G401.6 (cell line): ENCODE data around the gene TECPR2.
"Not testable (repeated sequence)": the region's sequence is repeated elsewhere in the genome, so short reads cannot be mapped to it uniquely, and the experiment has no call there.

Source experiments
- FAIRE-seq: peaks from 2 replicates; lab custom pipeline; 2012; peaks lifted over from hg19 to GRCh38; lab: Jason Lieb, UNC

Gene TECPR2, protein sequence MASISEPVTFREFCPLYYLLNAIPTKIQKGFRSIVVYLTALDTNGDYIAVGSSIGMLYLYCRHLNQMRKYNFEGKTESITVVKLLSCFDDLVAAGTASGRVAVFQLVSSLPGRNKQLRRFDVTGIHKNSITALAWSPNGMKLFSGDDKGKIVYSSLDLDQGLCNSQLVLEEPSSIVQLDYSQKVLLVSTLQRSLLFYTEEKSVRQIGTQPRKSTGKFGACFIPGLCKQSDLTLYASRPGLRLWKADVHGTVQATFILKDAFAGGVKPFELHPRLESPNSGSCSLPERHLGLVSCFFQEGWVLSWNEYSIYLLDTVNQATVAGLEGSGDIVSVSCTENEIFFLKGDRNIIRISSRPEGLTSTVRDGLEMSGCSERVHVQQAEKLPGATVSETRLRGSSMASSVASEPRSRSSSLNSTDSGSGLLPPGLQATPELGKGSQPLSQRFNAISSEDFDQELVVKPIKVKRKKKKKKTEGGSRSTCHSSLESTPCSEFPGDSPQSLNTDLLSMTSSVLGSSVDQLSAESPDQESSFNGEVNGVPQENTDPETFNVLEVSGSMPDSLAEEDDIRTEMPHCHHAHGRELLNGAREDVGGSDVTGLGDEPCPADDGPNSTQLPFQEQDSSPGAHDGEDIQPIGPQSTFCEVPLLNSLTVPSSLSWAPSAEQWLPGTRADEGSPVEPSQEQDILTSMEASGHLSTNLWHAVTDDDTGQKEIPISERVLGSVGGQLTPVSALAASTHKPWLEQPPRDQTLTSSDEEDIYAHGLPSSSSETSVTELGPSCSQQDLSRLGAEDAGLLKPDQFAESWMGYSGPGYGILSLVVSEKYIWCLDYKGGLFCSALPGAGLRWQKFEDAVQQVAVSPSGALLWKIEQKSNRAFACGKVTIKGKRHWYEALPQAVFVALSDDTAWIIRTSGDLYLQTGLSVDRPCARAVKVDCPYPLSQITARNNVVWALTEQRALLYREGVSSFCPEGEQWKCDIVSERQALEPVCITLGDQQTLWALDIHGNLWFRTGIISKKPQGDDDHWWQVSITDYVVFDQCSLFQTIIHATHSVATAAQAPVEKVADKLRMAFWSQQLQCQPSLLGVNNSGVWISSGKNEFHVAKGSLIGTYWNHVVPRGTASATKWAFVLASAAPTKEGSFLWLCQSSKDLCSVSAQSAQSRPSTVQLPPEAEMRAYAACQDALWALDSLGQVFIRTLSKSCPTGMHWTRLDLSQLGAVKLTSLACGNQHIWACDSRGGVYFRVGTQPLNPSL (N-terminal part only)

DNA sequence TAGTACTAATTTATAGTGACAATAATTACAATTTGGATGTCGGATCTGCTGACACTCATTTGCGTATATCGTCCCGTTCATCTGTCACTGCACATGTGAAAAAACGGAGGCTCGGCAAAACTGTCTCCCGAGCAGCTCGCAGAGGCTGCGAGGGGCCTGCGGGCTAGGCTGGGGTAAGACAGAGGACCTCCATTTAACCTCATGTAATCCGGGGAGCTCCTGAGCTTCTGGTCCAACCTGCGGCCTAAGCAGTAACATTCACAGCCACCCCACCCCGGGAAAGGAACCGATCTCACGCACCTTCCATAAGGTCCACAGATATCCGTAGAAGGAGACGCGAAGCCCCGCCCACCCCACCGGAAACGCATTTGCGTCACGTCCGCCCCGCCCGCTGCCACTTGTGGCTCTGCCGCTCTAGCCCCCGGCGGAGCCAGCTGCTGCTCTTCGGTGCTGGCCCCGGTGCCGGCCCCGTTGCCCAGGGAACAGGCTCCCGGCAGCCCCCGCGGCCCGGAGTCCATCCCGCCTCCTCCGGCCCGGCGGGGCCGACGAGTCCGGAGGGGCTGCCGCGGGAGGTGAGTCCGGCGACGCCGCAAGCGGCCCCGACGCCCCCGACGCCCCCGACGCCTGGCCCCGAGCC is at the start of gene TECPR2, which contains the start of gene CINP:
TECPR2 (plus strand) TSS at position 397 of the 637 bp plus-strand sequence. CDS start 13,781 bp downstream, outside the sequence.
CINP (minus strand) TSS at position 346 of the 637 bp plus-strand sequence; CDS start at position 307, 39 bp downstream.
- FAIRE-seq, result peak; percentile 67

DNA sequence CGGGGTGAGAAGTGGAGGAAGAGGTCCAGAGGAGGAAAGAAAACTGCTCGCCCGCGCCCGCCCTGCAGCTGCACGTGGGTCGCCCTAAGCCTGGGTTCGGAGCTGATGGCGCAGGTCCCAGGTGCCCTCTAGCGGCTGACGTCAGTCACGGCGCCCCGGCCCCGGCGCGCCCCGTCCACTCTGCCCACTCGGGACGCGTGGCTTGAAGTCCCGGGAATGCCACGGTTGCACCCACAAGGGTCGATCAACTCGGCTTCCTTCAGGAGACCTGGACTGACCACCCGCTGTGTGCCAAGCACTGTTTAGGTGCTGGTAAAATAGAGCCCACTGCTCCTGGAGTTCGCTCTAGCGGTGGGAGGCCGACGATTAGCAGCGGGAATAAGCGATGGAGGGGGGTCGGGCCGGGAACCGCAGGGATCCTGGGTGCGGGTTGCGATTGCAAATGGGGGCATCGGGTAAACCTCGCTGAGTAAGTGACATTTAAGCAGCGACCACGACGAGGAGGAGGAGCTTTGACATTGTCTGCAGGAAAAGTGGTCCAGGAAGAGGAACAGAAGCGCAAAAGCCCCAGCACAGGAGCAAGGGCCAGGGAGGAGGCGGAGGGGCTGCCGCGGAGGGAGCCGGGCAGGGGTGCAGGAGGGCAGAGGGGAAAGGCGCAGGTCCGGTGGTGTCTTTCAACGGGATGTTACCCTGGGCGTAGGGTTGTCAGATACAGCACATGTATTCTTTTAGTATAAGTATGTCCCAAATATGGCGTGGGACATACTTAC is 48.3 kb upstream of the TECPR2 start:
- no peak for FAIRE-seq

DNA sequence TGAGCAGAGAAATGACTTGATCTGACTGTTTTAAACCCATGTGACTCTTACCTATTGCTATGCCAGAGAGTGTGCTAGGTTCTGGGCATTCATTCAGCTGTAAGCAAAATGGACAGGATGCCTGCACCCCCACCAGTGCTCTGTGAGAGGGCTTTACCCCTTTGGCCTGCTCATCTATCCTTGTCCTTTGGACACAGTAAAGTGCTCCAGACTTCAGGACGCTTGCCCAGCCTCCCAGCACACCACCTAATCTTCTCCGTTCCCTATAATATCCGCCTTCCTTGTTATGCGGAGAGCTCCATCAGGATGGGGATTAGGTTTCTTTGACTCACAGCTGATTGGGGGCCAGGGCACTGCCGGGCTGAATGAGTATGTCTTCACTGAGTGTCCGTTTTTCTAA is 47.6 kb upstream of the TECPR2 start:
- no peak for FAIRE-seq

DNA sequence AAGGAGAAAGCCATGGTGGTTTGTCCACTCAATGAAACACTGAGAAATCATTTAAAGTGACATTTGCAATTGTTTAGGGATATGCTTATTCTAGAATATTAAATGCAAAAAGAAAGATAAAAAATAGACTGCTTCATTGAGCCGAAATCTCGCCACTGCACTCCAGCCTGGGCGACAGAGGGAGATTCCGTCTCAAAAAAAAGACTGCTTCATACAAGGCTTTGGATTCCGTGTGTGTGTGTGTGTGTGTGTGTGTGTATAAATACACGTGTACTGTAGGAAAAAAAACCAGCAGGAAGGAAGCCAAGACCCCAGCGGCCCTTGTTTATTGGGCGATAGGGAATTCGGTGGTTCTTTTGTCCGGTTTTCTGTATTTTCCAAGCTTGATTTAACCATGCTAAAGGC is 46.4 kb upstream of the TECPR2 start:
- FAIRE-seq, result no peak

DNA sequence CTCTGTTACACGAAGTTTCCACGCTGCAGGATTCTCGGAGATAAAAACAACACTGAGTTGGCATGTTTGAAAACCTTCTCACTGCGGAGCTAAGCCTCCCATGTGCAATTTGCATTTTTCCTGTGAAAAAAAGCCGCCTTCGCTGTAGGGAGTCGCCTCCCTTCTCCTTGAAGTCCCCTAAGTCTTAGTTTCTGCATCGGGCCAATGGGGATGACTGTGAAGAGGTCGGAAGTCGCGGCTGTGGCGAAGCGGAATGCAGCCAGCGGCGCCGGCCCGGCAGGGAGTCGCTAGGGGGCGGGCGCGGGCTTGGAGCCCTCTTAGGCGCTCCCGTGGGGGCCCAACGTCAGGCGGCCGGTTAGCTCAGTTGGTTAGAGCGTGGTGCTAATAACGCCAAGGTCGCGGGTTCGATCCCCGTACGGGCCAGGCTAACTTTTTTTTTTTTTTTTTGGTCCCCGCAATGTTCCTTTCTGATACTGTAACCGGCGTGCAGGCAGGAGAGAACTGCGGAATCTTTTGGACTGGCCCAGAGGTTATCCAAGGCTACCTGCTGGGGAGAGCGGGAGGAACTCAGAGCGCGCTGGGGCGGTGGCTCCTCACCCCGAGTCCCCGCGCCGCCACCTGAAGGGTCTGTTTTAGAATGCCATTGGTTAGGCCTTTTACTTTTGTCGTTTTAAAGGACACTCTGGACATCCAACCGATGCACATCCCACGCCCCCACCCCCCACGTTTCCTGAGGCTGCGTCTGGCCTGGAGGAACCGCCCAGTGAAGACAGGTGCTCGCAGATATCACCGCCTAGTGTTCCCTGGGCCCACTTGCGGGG is 45.8 kb upstream of the TECPR2 start:
- FAIRE-seq, result peak; percentile 86

DNA sequence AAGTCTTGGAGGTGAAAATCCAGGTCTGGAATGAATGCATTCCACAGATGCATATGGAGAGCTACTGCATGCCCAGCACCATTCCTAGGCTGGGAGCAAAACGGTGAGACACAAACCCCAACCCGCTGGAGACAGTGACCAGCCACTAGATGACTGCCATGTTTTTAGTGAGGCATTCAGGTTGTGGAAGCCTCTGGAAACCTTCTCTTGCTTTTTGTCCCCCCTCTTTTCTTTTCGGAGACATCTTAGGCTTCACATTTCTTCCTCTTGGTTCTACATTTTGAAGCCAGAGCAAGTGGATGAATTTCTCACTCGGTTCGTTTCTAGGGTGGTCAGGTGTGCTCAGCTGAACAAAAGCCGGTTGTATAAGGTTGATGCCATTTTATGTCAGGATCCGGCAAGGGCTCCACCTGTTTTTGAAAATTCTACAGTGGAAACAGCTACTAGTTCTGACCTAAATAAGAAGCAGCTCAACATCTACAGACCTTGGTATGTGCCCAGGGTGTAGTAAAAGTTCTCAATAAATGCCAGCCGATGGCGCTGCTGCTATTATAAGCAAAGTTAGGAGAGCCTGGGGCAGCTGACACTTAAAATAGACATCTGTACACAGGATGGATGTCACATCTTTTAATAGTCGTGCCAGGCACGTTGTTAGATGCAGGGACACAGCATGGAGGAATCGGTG is 45.0 kb upstream of the TECPR2 start:
- peak; percentile 34 for FAIRE-seq

DNA sequence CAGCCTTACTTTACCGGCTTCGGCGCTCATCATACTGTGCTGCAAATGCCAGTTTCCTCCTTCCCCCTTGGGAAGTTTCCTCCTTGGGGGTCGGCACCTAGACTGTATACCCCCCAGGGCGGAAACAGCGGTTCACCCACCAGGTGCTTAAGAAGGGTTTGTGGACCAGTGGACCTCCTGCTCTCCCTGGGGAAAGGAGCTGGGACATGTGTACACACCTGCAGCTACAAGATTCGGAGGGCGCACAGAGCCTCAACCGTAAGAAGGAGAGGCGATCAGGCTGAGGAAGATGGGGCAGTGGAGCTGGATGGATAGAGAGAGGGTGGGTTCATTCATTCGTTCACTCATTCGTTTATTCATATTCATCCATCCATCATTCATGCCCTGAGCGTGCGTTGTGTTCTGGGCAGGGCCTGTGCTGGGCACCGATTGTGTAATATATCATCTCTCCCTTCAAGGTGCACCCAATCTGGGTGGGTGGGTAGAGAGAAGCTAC is 43.9 kb upstream of the TECPR2 start:
- no peak for FAIRE-seq

DNA sequence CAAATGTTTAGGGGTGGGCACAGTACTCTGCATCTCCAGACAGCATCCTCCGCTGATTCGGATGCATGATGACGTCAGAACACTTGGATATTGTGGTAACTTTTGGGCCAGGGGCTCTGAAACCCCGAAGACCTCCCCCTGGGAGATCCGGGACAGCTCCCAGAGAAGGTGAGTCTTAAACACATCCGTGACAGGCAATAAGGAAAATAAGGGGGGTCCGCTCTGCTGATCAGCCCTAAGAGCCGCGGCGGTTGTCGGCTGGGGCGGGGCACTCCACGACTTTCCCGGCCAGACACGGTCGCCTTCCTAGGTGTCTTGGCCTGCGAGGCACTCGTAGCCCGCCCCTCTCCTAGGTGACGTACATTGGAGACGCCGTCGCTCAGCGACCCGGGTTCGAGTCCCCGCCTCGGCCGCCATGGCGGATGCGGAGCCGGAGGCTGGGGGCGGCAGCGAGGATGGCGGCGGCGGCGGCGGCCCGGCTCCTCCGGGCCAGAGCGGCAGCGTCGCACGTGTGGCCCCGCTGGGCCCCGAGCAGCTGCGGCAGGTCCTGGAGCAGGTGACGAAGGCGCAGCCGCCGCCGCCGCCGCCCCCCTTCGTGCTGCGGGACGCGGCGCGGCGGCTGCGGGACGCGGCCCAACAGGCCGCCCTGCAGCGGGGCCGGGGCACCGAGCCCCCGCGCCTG is 43.2 kb upstream of the TECPR2 start, which contains the start of gene ZNF839:
ZNF839 (plus strand) TSS at position 396 of the 682 bp plus-strand sequence; CDS start at position 416, 20 bp downstream.
- no peak for FAIRE-seq

DNA sequence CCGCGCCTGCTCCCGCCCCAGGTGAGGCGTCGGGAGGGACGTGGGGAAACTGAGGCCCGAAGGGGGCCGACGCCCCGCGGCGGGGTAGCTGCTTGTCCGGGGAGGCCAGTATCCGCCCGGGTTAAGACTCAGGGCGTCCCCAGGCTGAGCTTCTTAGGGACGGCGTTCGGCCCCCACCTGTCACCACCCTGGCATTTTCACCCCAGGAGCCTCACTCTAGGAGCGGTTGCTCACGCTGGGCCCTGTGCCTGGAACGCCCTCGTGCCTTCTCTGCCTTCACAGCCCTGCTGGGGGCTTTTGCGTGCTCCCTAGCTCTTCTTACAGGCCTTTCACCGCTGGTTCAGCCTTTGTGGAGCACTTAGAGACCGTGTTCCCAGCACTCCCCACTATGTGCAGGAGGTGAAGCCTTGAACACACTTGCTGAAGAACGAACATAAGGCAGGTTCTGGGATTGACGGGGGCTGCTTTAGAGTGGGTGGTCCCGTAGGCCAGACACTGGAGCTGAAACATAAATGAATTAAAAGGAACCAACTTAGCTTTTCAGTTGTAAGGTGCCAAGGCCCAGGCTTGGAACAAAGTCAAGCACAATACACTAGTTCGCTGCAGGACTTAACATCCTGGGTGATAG is 42.6 kb upstream of the TECPR2 start:
- no peak for FAIRE-seq

DNA sequence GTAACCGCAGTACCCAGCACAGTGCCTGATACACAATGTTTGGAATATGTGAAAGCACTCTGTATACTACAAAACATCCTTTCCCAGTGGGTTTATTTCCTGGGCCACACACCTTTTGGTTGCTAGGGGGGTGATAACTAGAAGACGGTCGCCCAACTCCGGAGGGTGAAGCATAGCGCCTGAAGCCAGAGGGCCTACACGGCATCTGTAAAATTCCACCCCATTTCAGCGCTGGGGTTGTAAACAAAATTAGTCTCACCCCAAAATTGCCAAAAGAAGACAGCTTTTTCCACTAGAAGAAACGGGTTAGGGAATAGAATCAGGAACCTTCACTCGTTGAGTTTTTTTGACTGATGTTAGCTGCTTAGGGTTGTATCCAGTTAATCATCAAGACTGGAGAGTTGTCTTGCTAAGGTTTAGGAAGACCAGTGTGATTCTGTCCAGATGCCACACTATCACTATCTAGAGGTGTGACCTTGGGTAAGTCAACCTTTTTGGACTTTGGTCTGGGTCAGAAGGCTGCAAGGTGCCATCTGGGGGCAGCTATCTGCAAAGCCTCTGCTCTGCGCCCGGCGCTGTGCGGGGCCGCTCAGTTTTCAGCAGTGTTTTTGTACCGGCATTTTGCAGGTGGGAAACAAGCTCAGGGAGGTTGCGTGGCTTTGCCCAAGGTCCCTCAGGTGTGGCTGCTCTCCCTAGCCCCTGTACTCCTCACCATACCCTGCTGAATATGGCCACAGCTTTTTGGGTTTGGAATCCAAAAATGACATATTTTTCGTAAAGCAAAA is 41.9 kb upstream of the TECPR2 start:
- no peak for FAIRE-seq

DNA sequence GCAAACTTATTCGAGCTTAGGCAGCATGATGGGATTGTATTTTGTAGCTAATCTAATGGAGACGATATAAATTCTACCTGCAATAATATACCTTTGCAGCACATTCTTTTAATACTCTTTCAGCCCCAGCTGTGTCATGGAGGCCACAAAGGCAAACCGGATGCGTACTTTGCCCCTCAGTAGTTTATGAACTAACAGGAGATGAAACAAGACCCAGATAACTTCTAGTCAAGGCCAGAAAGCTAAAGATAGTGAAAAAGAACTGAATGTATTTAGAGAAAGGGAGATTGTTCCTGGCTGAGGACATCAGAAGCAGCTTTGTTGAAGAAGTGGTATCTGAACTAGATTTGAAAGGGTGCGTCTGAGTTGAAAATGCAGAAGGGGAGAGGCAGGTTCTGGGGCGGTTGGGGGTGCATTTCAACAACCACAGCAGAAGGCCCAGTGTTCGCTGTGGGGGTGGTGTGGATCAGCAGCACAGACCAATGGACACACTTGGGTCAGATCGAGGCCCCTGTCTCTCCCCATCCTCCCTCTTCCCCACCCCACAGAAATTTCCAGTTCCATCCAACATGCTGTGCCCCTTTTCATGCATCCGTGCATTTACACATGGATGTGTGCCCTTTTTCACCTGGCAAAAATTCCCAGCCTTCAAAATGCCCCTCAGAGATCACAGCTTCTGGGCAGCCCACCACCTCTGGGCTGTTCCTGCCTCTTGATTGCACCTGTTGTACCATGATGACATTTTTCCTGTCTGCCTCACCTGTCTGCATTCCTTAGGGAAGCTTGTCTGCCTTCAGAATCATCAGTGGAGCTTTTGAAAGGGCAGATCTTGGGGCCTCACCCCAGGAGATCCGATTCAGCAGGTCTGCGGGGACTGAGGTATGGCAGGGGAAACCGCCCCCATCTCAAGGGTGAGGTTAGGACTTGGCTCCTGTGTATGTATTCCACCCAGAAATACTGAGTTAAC is 41.0 kb upstream of the TECPR2 start:
- no peak for FAIRE-seq

DNA sequence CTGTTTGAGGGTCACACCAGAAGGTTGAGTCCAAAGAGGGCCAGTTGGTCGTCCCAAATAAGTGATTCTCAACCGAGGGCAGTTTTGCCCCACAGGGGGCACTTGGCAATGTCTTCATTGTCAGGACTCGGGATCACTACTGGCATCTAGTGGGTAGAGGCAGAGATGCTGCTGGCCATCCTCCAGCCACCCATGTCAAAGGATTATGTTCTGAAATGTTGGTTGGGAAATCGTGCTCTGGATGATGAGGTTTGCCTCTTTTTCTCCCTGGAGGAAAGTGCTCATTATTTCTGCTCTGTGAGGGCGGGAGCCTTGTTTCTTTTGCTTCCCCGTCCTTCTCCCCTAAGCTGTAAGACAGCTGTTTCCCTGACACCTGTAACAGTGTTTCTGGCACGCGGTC is 39.6 kb upstream of the TECPR2 start:
- FAIRE-seq, result no peak

DNA sequence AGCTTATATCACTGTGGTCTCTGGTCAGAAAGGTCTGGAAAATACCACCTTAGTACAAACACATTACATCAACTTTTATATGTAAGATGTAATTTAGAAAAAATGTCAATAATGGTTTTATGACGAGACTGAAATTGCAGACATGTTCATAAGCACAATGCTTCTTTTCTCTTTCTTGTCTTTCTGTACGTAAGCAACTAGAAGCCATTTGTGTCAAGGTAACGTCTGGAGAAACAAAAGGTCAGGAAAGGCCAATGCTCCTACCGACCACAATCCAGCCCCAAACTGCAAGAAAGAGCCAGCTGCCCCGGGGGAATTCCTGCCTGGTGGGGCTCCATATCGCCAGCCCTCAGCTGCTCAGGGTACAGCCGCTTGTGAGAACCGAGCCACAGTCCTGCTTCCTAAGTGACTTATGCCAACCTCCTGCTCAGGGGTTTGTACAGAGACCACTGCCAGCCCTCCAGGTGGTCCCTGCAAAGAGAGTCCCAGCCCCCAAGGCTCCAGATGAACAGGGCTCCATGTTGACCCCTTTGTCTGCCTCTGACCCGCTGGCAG is 36.9 kb upstream of the TECPR2 start:
- no peak for FAIRE-seq

DNA sequence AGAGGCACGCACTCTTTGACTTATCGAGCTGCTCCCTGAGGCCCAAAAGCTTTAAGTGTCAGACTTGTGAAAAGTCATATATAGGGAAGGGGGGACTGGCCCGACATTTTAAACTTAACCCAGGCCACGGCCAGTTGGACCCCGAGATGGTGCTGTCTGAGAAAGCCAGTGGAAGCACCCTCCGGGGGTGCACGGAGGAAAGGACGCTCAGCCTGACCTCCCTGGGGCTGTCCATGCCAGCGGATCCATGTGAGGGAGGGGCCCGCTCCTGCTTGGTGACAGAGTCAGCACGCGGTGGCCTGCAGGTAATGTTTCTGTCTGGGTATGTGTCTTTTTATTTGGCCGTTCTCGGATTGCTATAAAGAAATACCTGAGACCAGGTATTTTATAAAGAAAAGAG is 36.2 kb upstream of the TECPR2 start:
- FAIRE-seq, result no peak

DNA sequence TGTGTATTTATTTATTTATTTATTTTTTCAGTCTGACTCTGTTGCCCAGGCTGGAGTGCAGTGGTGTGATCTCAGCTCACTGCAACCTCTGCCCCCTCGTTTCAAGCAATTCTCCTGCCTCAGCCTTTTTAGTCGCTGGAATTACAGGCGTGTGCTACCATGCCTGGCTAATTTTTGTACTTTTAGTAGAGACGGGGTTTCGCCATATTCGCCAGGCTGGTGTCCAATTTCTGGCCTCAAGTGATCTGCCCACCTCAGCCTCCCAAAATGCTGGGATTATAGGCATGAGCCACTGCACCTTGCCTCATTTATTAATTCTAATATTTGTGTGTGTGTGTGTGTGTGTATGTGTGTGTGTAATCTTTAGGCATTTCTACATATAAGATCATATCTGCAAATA is 33.4 kb upstream of the TECPR2 start:
- FAIRE-seq, result not testable (repeated sequence)

DNA sequence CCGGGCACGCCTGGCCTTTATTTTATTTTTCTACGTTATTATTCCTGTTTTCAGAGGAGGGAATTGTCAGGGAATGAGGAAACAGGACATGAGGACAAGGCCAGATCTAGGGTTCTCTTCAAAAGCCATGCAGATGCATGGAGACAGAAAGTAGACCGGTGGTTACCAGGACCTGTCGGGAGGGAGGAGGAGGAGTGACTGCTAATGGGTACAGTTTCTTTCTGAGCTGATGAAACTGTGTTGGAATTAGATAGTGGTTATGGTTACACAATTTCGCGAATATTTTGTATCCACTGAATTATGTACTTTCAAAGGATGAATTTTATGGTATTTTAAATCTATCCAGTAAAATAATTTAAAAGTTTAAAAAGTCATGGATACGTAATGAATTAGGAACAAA is 31.9 kb upstream of the TECPR2 start:
- FAIRE-seq, result no peak
